Measurements from ENCODE around the gene SLK.

The SLK gene

DNA sequence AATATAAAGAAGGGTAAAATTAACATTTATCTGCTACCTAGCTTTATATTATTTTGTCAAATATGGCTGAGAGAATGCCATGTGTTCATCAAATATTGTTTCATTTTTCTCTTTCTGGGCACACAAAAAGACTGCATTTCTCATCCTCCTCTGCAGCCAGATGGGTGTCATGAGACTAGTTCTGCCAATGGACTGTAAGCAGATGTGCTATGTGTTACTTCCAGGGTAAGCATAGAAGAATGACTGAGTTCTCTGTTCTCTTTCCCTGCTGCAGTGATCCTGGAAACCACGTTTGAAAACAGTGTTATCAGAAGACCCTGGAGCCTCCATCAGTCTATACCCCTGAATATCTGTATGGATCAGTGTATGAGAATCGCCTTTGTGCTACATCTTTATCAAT lies 24.1 kb upstream of the SLK start:
- no peak for DNase-seq

GRCh38 chr10:103947799-103948516 lies 19.0 kb upstream of the SLK start:
- no peak for DNase-seq

DNA sequence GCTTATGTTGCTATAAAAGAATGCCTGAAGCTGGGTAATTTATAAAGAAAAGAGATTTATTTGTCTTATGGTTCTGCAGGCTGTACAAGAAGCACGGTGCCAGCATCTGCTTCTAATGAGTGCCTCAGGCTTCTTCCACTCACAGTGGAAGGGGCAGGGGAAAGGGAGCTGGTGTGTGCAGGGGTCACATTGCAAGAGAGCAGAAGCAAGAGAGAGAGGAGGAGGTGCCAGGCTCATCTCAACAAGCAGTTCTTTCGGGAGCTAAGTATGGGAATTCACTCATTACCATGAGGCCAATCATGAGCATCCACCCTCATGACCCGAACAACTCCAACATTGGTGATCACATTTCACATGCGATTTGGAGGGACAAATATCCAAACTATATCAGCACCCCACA lies 17.2 kb upstream of the SLK start:
- DNase-seq = no peak

DNA sequence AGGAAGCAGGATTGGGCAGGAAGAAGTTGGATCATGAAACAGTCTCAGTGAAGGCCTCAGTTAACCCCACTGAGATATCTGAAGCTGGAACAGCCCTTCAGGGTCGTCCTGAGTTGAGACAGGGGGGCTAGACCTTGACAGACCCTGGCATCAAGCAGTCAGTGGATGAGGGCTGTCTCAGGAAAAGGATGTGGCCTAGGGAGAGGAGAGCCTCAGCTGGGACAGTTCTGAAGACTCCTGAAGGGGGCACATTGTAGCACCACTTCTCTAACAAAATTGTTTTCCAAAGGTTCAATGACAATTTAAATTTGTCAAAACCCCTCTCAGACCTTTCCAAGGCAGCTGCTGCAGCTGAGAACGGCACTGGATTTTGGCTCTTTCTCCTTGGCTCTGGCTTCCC lies 15.8 kb upstream of the SLK start:
- no peak for DNase-seq

DNA sequence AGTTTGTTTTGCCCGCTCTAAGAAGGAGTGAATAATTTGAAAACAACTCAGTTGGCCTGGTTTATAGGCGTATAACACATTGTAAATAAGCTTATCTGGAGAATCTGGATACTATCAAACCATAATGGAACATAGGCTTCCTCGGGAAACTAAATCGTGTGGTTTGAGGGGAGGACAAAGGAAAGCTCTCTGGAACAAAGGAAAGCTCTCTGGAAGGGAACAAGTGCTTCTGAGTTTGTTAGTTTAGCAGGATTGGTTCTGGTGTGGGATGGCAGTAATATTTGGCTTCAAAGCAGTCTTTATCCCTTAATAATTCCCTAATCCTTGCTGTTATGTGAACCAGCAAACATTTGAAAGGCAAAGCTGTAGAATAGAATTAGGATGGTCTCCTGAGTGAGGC lies 15.0 kb upstream of the SLK start:
- DNase-seq = no peak

DNA sequence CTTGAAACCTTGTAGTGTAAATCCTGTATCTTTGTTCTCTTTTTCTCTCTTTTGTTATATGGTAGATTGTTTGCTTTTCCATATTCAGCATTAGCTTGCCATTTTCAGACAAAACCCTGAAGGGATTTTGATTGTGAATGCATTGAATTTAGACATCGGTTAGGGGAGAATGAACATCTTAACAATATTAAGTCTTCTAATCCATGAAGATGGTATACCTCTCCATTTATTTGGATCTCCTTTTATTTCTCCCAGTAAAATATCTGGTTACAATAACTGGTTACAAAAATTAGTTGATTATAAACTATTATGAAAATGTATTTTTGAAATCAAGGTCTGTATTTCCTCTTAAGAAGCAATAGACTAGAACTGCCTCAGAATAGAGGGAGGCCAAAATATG lies 12.4 kb upstream of the SLK start:
- DNase-seq = no peak

GRCh38 chr10:103958996-103959395 lies 7.9 kb upstream of the SLK start:
- no peak for DNase-seq

GRCh38 chr10:103960103-103960502 lies 6.8 kb upstream of the SLK start:
- DNase-seq = no peak

- DNase-seq = peak in 1 of 2 donors; percentile 23
These were observed 620 bp downstream of the SLK start for GRCh38 chr10:103967448-103968071.

DNA sequence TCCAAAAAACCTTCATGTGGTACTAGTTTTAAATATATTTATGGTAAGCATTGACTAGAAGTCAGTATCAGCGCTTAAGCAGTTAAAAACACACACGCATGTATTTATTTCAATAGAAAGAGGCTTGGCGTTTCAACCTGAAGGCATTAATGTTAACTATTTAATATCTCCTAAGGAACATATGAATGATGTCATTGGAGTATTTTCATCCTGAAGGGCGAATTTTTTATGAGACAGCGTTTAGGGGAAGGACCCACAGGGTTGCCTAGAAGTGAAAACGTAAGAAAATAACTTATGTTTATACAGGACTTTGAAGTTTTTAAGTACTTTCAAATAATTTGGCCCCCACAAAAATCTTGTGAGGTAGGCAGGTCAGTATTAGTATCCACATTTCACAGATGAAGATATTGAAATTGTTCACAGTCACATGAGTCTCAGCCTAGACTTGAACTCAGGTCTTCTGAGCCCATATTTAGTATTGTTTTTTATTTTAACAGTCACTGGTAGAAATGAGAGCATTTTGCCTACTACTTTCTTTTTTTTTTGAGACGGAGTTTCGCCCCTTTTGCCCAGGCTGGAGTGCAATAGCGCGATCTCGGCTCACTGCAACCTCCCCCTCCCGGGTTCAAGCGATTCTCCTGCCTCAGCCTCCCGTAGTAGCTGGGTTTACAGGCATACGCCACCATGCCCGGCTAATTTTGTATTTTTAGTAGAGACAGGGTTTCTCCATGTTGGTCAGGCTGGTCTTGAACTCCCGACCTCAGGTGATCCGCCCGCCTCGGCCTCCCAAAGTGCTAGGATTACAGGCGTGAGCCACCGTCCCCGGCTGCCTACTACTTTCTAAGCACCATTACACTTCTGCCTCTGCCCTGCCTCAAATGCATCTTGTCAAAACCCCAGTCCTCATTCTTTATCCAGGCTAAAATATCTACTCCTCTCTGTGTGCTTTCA lies 1.8 kb downstream of the SLK start:
- no peak for DNase-seq

DNA sequence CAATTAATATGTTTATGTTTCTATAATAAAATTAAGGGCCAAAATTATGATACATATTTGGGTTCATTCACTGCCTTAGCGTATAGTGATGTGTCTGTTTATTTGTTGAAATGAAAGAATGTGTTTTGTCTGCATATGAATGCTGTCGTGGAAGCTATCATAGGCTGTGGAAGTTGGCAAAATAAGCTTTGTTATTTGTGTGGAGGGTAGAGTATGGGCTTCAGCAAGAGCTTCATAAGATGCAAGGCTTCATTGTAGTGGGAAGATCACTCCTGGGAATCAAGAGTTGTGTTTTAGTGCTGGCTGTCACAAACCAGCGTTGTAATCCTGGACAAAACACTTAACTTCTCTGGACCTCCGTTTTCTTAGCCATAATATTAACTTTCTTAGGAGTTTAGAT lies 2.5 kb downstream of the SLK start:
- DNase-seq = no peak

GRCh38 chr10:103969857-103970627 lies 3.1 kb downstream of the SLK start:
- no peak for DNase-seq

DNA sequence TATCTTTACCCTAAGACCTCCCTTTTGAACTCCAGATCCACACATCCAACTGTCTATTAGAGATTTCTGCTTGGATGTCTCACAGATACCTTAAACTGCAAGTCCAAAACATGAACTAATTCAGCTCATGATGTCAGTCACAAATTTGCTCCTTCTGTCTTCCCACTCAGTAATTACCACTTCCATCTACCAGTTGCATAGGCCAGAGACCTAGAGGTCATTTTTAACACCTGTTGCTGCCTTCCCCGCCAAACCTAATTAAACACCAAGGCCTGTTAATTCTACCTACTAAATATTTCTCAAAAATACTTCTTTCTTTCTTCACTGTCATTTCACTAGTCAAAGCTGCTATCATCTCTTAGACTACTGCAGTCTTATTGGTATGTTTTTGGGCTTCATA lies 8.2 kb downstream of the SLK start:
- no peak for DNase-seq

DNA sequence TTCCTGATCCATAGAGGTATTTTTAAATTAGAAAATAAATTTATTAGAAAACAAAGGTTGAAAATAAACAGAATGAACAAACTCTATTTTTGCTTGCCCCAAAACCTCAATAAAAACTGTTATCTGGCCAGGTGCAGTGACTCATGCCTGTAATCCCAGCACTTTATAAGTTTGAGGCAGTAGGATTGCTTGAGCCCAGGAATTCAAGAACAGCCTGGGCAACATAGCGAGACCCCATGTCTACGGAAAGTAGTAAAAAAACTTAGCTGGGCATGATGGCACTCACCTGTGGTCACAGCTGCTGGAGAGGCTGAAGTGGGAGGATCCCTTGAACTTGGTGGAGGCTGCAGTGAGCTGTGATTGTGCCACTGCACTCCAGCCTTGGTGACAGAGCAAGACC lies 10.3 kb downstream of the SLK start:
- DNase-seq = no peak

- DNase-seq = no peak
These were observed 12.6 kb downstream of the SLK start for GRCh38 chr10:103979530-103979929.

- DNase-seq = no peak
These were observed 13.5 kb downstream of the SLK start for GRCh38 chr10:103980288-103980906.

DNA sequence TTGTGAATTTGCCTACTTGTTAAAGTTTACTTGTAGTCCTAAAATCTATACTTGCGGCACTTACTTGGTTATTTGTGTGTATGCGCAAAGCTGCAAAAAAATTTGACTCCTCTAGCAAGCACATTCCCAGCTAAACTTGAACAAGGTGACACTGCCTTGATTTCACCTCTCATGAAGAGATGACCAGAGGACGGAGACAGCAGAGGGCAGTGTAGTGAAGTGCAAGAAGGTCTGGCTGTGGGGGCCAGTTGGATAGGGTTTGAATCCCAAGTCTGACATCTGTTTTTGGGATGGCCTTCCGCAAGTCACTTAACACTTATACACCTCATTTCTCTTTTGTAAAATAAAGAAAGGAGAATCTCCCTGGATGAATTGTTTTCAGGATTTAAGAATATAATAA lies 15.7 kb downstream of the SLK start:
- DNase-seq = no peak

GRCh38 chr10:103983367-103983911 lies 16.5 kb downstream of the SLK start:
- no peak for DNase-seq

DNA sequence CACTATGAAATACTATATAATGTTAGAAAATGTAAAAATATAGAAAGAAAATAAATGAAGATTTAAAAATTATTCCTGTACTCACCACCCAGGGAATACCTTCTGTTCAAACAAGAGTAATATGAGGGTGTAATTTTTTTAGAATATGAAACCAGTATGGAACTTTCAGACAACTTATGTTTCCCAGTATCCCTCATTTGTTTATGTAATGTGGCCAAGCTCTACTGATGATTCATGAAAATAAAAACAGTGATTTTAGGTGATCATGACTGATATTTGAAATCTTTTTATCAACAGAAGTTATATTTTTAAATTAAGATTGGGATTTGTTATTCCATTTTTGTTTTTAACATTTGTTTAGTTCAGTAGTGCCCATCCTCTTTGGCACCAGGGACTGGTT lies 18.8 kb downstream of the SLK start:
- DNase-seq = no peak

DNA sequence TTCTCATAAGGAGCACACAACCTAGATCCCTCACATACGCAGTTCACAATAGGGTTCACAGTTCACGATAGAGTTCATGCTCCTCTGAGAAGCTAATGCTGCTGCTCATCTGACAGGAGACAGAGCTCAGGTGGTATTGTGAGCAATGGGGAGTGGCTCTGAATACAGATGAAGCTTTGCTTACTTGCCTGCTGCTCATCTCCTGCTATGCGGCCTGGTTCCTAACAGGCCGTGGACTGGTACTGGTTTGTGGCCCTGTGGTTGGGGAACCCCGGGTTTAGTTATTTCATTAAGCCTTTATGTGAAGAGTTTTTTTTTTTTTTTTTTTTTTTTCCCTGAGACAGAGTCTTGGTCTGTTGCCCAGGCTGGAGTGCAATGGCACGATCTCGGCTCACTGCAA lies 19.4 kb downstream of the SLK start:
- DNase-seq = no peak

GRCh38 chr10:103990121-103990520 lies 23.2 kb downstream of the SLK start:
- no peak for DNase-seq

DNA sequence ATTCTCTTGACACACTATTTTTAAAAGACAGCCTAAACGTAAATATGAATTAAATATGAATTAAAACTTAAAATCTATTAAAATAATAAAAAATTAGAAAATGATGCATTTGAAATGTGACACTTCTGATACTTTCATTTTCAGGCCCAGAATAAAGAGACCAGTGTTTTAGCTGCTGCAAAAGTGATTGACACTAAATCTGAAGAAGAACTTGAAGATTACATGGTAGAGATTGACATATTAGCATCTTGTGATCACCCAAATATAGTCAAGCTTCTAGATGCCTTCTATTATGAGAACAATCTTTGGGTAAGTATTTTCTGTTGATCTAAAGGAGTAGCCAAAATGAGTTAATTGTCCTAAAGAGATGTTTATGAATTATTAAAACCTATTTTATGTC lies 23.6 kb downstream of the SLK start:
- no peak for DNase-seq

All from stimulated activated CD4-positive, alpha-beta T cell treated with anti-CD3 and anti-CD28 coated beads, Interleukin-2, amount 100 ng/mL, for 48 hours (primary cell).